AG04450 (cell line): Measurements from ENCODE around the gene HPS6. TPM values are rescaled to one million over a fixed set of nuclear protein-coding genes. Genes with fewer than 3 reads are reported as not detected.

Experiments
- CTCF ChIA-PET: fragments of 300-600, 350-600 bp; formaldehyde crosslinking; extraction: SDS; loops from one replicate; lab custom pipeline; 2022; ENCODE audit warnings: antibody characterized with exemption, inconsistent platforms; lab: Charles Lee
- POLR2A ChIA-PET: fragments of 350-600 bp; formaldehyde crosslinking; extraction: SDS; loops from one replicate; lab custom pipeline; 2021; ENCODE audit warnings: antibody characterized with exemption, inconsistent platforms; lab: Yijun Ruan, JAX
- DNase-seq: peaks from one replicate; pipeline ENCODE4 v3.0.0-alpha.2; 2011; ENCODE audit warnings: low read depth, low spot score
- H3K27ac ChIP-seq: one replicate; pipeline ENCODE4 v1.5.1; 2012; ENCODE audit warnings: low read depth, low read length, control low read depth
- H3K27me3 ChIP-seq: one replicate; pipeline ENCODE4 v1.6.0; 2012; ENCODE audit warnings: low read length; ENCODE audit not compliant: control insufficient read depth, insufficient read depth
- H3K4me3 ChIP-seq: 2 replicates; pipeline ENCODE4 v1.5.1; 2011; ENCODE audit warnings: mild to moderate bottlenecking, low read depth, low read length, control low read depth
- H3K9me3 ChIP-seq: 2 replicates; pipeline ENCODE4 v1.5.1; 2012; ENCODE audit warnings: low read length; ENCODE audit not compliant: control insufficient read depth, insufficient read depth
- CTCF ChIP-seq: IDR thresholded peaks from 2 replicates; pipeline ENCODE4 v1.5.1; 2011; ENCODE audit warnings: low read depth, low read length, control low read depth, inconsistent platforms
- polyA minus RNA-seq: library from RNA; depleted of rRNA, polyadenylated mRNA; stranded (reverse); fragments of >200 nt; gene quantifications from 2 replicates; pipeline ENCODE4 v1.2.3, GENCODE V29; 2011; rRNA and poly(A)+ RNA removed
- polyA plus RNA-seq: library from polyadenylated mRNA; depleted of rRNA; stranded (reverse); fragments of >200 nt; gene quantifications from 2 replicates; pipeline ENCODE4 v1.2.3, GENCODE V29; 2011; rRNA removed

HPS6 gene
- polyA plus RNA-seq (6.4 and 9.0 TPM in 2 replicates), polyA minus RNA-seq (12.9 and 19.3 TPM in 2 replicates)

- POLR2A ChIA-PET: interaction anchor here (0.6 to 1.2 kb wide), 2 partner anchors 28 to 247 kb away, joined by 4 read pairs; partner anchors contain the start of gene OGA
- CTCF ChIA-PET: interaction anchor here (2.1 kb wide), 1 partner anchor 224 kb away, joined by 11 read pairs; no protein-coding TSS in a partner anchor
- no peaks in the 10 kb centered on the region; the same call in 1 of the 2 replicates for H3K9me3 ChIP-seq
- no peaks in the 10 kb centered on the region for H3K27me3 ChIP-seq
- DNase-seq: peak; percentile 51
- peak within 1 kb of the TSS; percentile 79 for H3K4me3 ChIP-seq
- TF ChIP-seq CTCF: no peak
- H3K27ac ChIP-seq: peak within 1 kb of the TSS; percentile 52
Observed at GRCh38 chr10:102064868-102065560, at the start of gene HPS6. Gene HPS6 (plus strand): TSS chr10:102065349. CDS start chr10:102065475, 126 bp downstream.

- TF ChIP-seq CTCF: no peak
- CTCF ChIA-PET: interaction anchor here (0.8 to 3.8 kb wide), 5 partner anchors 12 to 179 kb away, joined by 3 to 22 read pairs (median 4); no protein-coding TSS in a partner anchor
- H3K9me3 ChIP-seq: peaks cover 4% of the 10 kb centered on the region; the same call in 1 of the 2 replicates
- no peaks in the 10 kb centered on the region for H3K27me3 ChIP-seq
- POLR2A ChIA-PET: no interaction called here
- H3K27ac ChIP-seq: no peak overlapping the region
- DNase-seq: no peak
- no peak overlapping the region for H3K4me3 ChIP-seq
Observed at GRCh38 chr10:102016416-102016815, 48.7 kb upstream of the HPS6 start.

GRCh38 chr10:102017295-102017694 is 47.9 kb upstream of the HPS6 start:
- no peak overlapping the region for H3K27ac ChIP-seq

GRCh38 chr10:102020938-102021337 is 44.2 kb upstream of the HPS6 start:
- no peak for DNase-seq
- Histone ChIP-seq H3K4me3 (no peak overlapping the region), H3K27ac (no peak overlapping the region), H3K9me3 (peaks cover 4% of the 10 kb centered on the region; the same call in 1 of the 2 replicates), H3K27me3 (no peaks in the 10 kb centered on the region)
- ChIA-PET CTCF (interaction anchor here (1.4 to 2.5 kb wide), 2 partner anchors 52 to 180 kb away, joined by 3 to 8 read pairs; no protein-coding TSS in a partner anchor), POLR2A (interaction anchor here (0.6 to 0.7 kb wide), 3 partner anchors 32 to 655 kb away, joined by 3 to 7 read pairs (median 3); no protein-coding TSS in a partner anchor)
- no peak for TF ChIP-seq CTCF

More at GRCh38 chr10:102017295-102017694, 47.9 kb upstream of the HPS6 start:
- Histone ChIP-seq H3K9me3 (peaks cover 4% of the 10 kb centered on the region; the same call in 1 of the 2 replicates), H3K27me3 (no peaks in the 10 kb centered on the region), H3K4me3 (no peak overlapping the region)
- TF ChIP-seq CTCF: no peak
- ChIA-PET CTCF (interaction anchor here (0.7 to 3.8 kb wide), 3 partner anchors 8 to 176 kb away, joined by 3 to 22 read pairs (median 7); no protein-coding TSS in a partner anchor), POLR2A (no interaction called here)
- no peak for DNase-seq
